ENCODE results near the gene GRM7. TPM values are rescaled to one million over a fixed set of nuclear protein-coding genes. Genes with fewer than 3 reads are reported as not detected.

The GRM7 gene
- total and polyA plus RNA-seq, 4 donors: 0.20 to 1.3 (median 0.80) TPM

DNA sequence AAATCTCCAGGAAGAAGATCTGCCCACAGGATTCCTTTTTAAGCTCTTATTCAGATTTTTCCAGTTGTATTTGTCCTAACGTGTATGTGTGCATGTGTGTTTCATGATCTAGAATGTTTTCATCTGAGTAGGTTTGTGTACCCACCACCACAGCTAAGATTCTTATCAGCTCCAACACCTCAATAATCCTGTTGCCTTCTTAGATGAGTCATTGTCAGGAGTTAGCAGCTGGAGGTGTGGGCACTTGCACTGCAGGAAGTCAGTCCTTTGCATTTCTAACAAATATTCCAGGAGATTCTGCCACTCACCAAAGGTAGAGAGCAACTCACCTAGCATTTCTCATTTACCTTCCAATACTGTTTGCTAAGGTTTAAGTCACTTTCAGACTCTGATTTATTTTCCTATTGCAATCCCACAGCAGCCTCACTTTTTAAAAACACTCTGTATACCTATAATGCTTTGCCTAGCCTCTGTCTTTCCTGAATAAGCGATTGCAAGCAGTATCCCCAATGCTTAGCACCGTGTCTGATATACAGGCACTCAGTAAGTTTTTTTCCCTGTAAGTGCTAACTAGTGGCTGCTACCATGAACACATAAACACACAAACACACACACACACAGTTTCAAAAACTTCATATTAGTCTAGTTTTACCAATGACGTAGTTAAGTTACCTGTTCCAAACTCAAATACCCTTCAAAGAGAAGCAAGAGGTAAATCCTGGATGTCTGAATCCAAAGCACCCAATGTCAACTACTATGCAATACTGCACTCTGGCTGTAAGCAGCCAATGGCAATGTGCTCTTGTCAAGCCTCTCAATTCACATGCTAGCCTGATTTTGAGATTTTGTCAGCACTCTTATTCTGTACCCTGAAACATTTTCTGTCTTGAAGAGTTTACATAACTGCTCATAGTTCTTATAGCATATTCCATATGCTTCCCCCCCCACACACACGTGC is 927.2 kb downstream of the GRM7 start:
- Histone ChIP-seq H3K4me3 (no peak overlapping the region), H3K4me1 (ENCODE audit: control insufficient read depth in 5 of 5, insufficient read depth in 5 of 5, low read length in 5 of 5) (no peaks in the 10 kb centered on the region), H3K27me3 (ENCODE audit: control insufficient read depth in 3 of 3, insufficient read depth in 3 of 3, low read length in 2 of 3) (no peaks in the 10 kb centered on the region), H3K9ac (ENCODE audit: insufficient read depth in 1 of 2, low read length in 2 of 2) (no peak overlapping the region), H3K27ac (ENCODE audit: low read depth in 1 of 2, low read length in 1 of 2) (no peak overlapping the region), H3K9me3 (ENCODE audit: control insufficient read depth in 4 of 4, insufficient read depth in 3 of 4, low read length in 3 of 4) (no peaks in the 10 kb centered on the region), H3K36me3 (ENCODE audit: control insufficient read depth in 4 of 4, insufficient read depth in 4 of 4, low read length in 4 of 4) (no peaks in the 10 kb centered on the region)
- DNase-seq (peak in 1 of 3 donors; percentile 23), ATAC-seq (ENCODE audit: insufficient read depth, low FRiP score) (no peak)
- 61 to 77% methylated on average over 5 of the region's 5 CpGs for WGBS, 2 donors
- TF ChIP-seq CTCF (IDR thresholded peaks at IDR 0.05; ENCODE audit: control extremely low read depth, extremely low read depth): no peak

- WGBS, 2 donors: 62 to 75% methylated on average over 1 of the region's 1 CpG
- Histone ChIP-seq H3K27ac (ENCODE audit: low read depth in 1 of 2, low read length in 1 of 2) (no peak overlapping the region), H3K4me3 (no peak overlapping the region), H3K27me3 (ENCODE audit: control insufficient read depth in 3 of 3, insufficient read depth in 3 of 3, low read length in 2 of 3) (no peaks in the 10 kb centered on the region), H3K9me3 (ENCODE audit: control insufficient read depth in 4 of 4, insufficient read depth in 3 of 4, low read length in 3 of 4) (no peaks in the 10 kb centered on the region), H3K36me3 (ENCODE audit: control insufficient read depth in 4 of 4, insufficient read depth in 4 of 4, low read length in 4 of 4) (no peaks in the 10 kb centered on the region), H3K4me1 (ENCODE audit: control insufficient read depth in 5 of 5, insufficient read depth in 5 of 5, low read length in 5 of 5) (no peaks in the 10 kb centered on the region), H3K9ac (ENCODE audit: insufficient read depth in 1 of 2, low read length in 2 of 2) (no peak overlapping the region)
- DNase-seq (no peak), ATAC-seq (ENCODE audit: insufficient read depth, low FRiP score) (no peak)
- TF ChIP-seq CTCF (IDR thresholded peaks at IDR 0.05; ENCODE audit: control extremely low read depth, extremely low read depth): no peak
Measured at GRCh38 chr3:7788881-7789280, 928.0 kb downstream of the GRM7 start.

DNA sequence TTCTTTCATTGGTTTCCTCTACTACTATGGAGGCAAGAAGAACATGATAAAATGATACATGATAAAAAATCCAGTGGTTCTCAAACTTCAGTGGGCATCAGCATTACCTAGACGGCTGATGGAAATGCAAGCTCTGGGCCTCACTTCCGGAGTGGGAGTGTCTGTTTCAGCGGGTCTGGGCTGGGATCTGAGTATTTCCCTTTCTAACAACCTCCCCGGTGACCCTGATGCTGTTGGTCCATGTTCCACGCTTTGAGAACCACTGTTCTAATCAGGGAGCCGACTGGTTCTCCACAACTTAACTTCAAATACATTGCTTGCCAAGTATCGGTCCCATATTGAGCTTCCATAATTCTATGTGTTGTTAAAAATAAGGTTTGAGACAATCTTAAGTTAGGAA is 928.4 kb downstream of the GRM7 start:
- no peak for ATAC-seq (ENCODE audit: insufficient read depth, low FRiP score)
- no peaks in the 10 kb centered on the region for H3K9me3 ChIP-seq (ENCODE audit: control insufficient read depth in 4 of 4, insufficient read depth in 3 of 4, low read length in 3 of 4)
- H3K4me1 ChIP-seq (ENCODE audit: control insufficient read depth in 5 of 5, insufficient read depth in 5 of 5, low read length in 5 of 5): no peaks in the 10 kb centered on the region
- no peaks in the 10 kb centered on the region for H3K36me3 ChIP-seq (ENCODE audit: control insufficient read depth in 4 of 4, insufficient read depth in 4 of 4, low read length in 4 of 4)
- H3K9ac ChIP-seq (ENCODE audit: insufficient read depth in 1 of 2, low read length in 2 of 2): no peak overlapping the region
- H3K27me3 ChIP-seq (ENCODE audit: control insufficient read depth in 3 of 3, insufficient read depth in 3 of 3, low read length in 2 of 3): no peaks in the 10 kb centered on the region
- 77 to 82% methylated on average over 7 of the region's 7 CpGs for WGBS, 2 donors
- H3K4me3 ChIP-seq: no peak overlapping the region
- TF ChIP-seq CTCF (IDR thresholded peaks at IDR 0.05; ENCODE audit: control extremely low read depth, extremely low read depth): no peak
- no peak for DNase-seq
- no peak overlapping the region for H3K27ac ChIP-seq (ENCODE audit: low read depth in 1 of 2, low read length in 1 of 2)

Data from lung (tissue), 12 donors.